ENCODE data around the gene TRAPPC12.

TRAPPC12 gene

DNA sequence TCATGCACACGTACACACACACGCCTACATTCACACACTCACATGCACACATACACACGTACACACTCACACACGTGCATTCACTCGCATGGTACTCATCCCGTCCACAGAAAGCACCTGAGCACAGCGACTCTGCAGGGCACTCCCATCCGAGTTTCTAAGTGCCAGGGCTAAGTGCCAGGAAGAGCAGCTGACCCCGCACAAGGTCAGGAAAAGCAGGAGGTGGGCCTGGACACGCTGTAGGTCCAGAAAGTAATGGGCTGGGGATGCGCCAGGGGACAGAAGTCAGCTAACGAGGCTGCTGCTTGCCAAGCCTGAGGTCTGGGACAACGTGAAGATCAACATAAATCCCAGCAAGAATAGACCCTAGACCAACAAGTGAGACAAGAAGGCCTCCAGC, 124.0 kb downstream of the TRAPPC12 start:
- ATAC-seq, result no peak
- TF ChIP-seq GLIS3 (CRISPR knock-in tag; IDR thresholded peaks at IDR 0.05), result no peak
- TF ChIP-seq ARNTL (CRISPR knock-in tag; IDR thresholded peaks at IDR 0.05; ENCODE audit: borderline replicate concordance, low read depth), result no peak
- no peak for TF ChIP-seq CSDC2 (CRISPR knock-in tag; IDR thresholded peaks at IDR 0.05)
- TF ChIP-seq PPARA (CRISPR knock-in tag; IDR thresholded peaks at IDR 0.05; ENCODE audit: borderline replicate concordance), result no peak
- TF ChIP-seq ZNF565 (CRISPR knock-in tag; conservative IDR thresholded peaks at IDR 0.05; ENCODE audit: low read depth), result no peak
- no peak for TF ChIP-seq TOX (CRISPR knock-in tag; IDR thresholded peaks at IDR 0.05; ENCODE audit: borderline replicate concordance)
- TF ChIP-seq TCF4 (CRISPR knock-in tag; IDR thresholded peaks at IDR 0.05; ENCODE audit: borderline replicate concordance), result no peak
- no peak for TF ChIP-seq CSRNP3 (CRISPR knock-in tag; IDR thresholded peaks at IDR 0.05)
- TF ChIP-seq TSHZ2 (CRISPR knock-in tag; IDR thresholded peaks at IDR 0.05), result no peak
- TF ChIP-seq RARB (CRISPR knock-in tag; IDR thresholded peaks at IDR 0.05), result no peak
- TF ChIP-seq SNAI2 (CRISPR knock-in tag; IDR thresholded peaks at IDR 0.05), result no peak
- no peak for TF ChIP-seq OSR1 (CRISPR knock-in tag; IDR thresholded peaks at IDR 0.05)
- TF ChIP-seq ZFP3 (CRISPR knock-in tag; IDR thresholded peaks at IDR 0.05), result no peak
- TF ChIP-seq, protein P1, sequence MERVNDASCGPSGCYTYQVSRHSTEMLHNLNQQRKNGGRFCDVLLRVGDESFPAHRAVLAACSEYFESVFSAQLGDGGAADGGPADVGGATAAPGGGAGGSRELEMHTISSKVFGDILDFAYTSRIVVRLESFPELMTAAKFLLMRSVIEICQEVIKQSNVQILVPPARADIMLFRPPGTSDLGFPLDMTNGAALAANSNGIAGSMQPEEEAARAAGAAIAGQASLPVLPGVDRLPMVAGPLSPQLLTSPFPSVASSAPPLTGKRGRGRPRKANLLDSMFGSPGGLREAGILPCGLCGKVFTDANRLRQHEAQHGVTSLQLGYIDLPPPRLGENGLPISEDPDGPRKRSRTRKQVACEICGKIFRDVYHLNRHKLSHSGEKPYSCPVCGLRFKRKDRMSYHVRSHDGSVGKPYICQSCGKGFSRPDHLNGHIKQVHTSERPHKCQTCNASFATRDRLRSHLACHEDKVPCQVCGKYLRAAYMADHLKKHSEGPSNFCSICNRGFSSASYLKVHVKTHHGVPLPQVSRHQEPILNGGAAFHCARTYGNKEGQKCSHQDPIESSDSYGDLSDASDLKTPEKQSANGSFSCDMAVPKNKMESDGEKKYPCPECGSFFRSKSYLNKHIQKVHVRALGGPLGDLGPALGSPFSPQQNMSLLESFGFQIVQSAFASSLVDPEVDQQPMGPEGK (CRISPR knock-in tag; IDR thresholded peaks at IDR 0.05; ENCODE audit: borderline replicate concordance), result no peak
- TF ChIP-seq ZNF70 (CRISPR knock-in tag; IDR thresholded peaks at IDR 0.05), result no peak
- TF ChIP-seq BACH2 (CRISPR knock-in tag; IDR thresholded peaks at IDR 0.05; ENCODE audit: borderline replicate concordance), result no peak
- no peak for TF ChIP-seq ZNF8 (CRISPR knock-in tag; IDR thresholded peaks at IDR 0.05)

DNA sequence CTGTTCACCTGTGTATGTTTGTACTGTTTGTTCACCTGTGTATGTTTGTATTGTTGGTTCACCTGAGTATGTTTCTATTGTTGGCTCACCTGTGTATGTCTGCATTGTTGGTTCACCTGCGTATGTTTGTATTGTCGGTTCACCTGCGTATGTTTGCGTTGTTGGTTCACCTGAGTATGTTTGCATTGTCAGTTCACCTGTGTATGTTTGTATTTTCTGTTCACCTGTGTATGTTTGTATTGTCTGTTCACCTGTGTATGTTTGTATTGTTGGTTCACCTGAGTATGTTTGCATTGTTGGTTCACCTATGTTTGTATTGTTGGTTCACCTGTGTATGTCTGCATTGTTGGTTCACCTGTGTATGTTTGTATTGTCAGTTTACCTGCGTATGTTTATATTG, 125.2 kb downstream of the TRAPPC12 start:
- no peak for ATAC-seq
- TF ChIP-seq, protein P1 (CRISPR knock-in tag; IDR thresholded peaks at IDR 0.05; ENCODE audit: borderline replicate concordance), result no peak
- no peak for TF ChIP-seq ZNF565 (CRISPR knock-in tag; conservative IDR thresholded peaks at IDR 0.05; ENCODE audit: low read depth)
- TF ChIP-seq TOX (CRISPR knock-in tag; IDR thresholded peaks at IDR 0.05; ENCODE audit: borderline replicate concordance), result no peak
- TF ChIP-seq ZFP30 (CRISPR knock-in tag; IDR thresholded peaks at IDR 0.05), result no peak
- TF ChIP-seq CSRNP3 (CRISPR knock-in tag; IDR thresholded peaks at IDR 0.05), result no peak
- no peak for TF ChIP-seq ARNTL (CRISPR knock-in tag; IDR thresholded peaks at IDR 0.05; ENCODE audit: borderline replicate concordance, low read depth)
- no peak for TF ChIP-seq TCF4 (CRISPR knock-in tag; IDR thresholded peaks at IDR 0.05; ENCODE audit: borderline replicate concordance)
- TF ChIP-seq ESRRG (CRISPR knock-in tag; IDR thresholded peaks at IDR 0.05), result no peak
- TF ChIP-seq PPARA (CRISPR knock-in tag; IDR thresholded peaks at IDR 0.05; ENCODE audit: borderline replicate concordance), result no peak
- TF ChIP-seq ISL1 (CRISPR knock-in tag; IDR thresholded peaks at IDR 0.05), result no peak

DNA sequence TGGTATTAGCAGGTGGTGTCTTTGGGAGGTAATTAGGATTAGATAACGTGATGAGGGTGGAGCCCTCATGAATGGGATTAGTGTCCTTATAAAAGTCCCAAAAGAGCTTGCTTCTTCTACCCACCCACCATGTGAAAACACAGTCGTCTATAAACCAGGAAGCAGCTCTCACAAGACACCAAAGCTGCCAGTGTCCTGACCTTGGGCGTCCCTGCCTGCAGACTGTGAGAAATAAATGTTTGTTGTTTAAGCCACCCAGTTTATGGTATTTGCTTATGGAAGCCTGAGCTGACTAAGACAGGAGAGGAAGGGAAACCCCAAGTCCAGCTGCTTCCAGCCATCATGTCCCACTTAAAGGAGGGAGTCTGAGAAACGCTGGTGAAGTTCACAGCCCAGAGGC, 126.3 kb downstream of the TRAPPC12 start:
- no peak for ATAC-seq

More for the DNA sequence above, 126.3 kb downstream of the TRAPPC12 start:
- TF ChIP-seq GLIS3 (CRISPR knock-in tag; IDR thresholded peaks at IDR 0.05), result no peak

Measured in SK-N-SH treated with all-trans-retinoic acid at 6 μM for 48 hours (cell line).